Measurements from ENCODE around the gene DGKD. TPM values are rescaled to one million over a fixed set of nuclear protein-coding genes. Genes with fewer than 3 reads are reported as not detected.

The DGKD gene
- total and polyA plus RNA-seq, 10 of the 15 experiments (the other 5 are each of a cell fraction or from before 2014, with no cell fraction given): 2.7 to 81.9 (median 27.0) TPM

- TF ChIP-seq STAT1 (conservative IDR thresholded peaks at IDR 0.05) (no peak), SRF (IDR thresholded peaks at IDR 0.05; ENCODE audit: low read depth in 2 of 2, low read length in 2 of 2) (no peak), PML (IDR thresholded peaks at IDR 0.05; ENCODE audit: low read length) (peak; percentile 69; the same call in 1 of the 2 replicates), MEF2B (IDR thresholded peaks at IDR 0.05; ENCODE audit: partially characterized antibody, poor library complexity, severe bottlenecking) (peak; percentile 35), JUND (IDR thresholded peaks at IDR 0.05; ENCODE audit: low read depth, low read length) (no peak), CBX5 (IDR thresholded peaks at IDR 0.05; ENCODE audit: low read depth) (0 out of 2 replicates have a peak, but pooled peaks have one; percentile 22), IKZF2 (IDR thresholded peaks at IDR 0.05) (0 out of 4 replicates have a peak, but pooled peaks of 1 of the 2 experiments have one; percentile 12), HSF1 (IDR thresholded peaks at IDR 0.05; ENCODE audit: low read depth, low read length) (no peak), SP1 (IDR thresholded peaks at IDR 0.05; ENCODE audit: low read depth, low read length) (no peak), NFIC (IDR thresholded peaks at IDR 0.05; ENCODE audit: low read depth, low read length) (peak; percentile 83; the same call in 1 of the 2 replicates), RUNX3 (IDR thresholded peaks at IDR 0.05; ENCODE audit: low read length) (peak; percentile 74), TAF1 (IDR thresholded peaks at IDR 0.05; ENCODE audit: borderline replicate concordance, low read depth, low read length) (0 out of 2 replicates have a peak, but pooled peaks have one; percentile 40), E2F8 (IDR thresholded peaks at IDR 0.05; ENCODE audit: low read depth, partially characterized antibody) (no peak), NKRF (conservative IDR thresholded peaks at IDR 0.05) (no peak), ZBED1 (IDR thresholded peaks at IDR 0.05; ENCODE audit: borderline replicate concordance) (peak; percentile 68), TBL1XR1 (IDR thresholded peaks at IDR 0.05; ENCODE audit: low read depth, low read length) (peak; percentile 72; the same call in 1 of the 2 replicates)
Observed at GRCh38 chr2:233385489-233386044, 31.3 kb downstream of the DGKD start (continued).
